OCI-LY7 (cell line): ENCODE results near the gene CAMK1G. TPM values are rescaled to one million over a fixed set of nuclear protein-coding genes. Genes with fewer than 3 reads are reported as not detected.

Experiments
- BruUV-seq: library from RNA; stranded (reverse); fragments of 400-500 nt; replicated peaks from 2 replicates; lab custom pipeline; 2021; lab: Mats Ljungman, UMichigan
- CTCF ChIA-PET: fragments of 300-600 bp; sonication (Branson Sonifier 250); formaldehyde crosslinking; loops from one replicate; lab custom pipeline; 2022; ENCODE audit warnings: antibody characterized with exemption; ENCODE audit not compliant: unreplicated experiment; lab: Charles Lee
- POLR2A ChIA-PET: fragments of 300-600 bp; sonication (Branson Sonifier 250); formaldehyde crosslinking; loops from one replicate; lab custom pipeline; 2022; ENCODE audit warnings: antibody characterized with exemption; lab: Charles Lee
- DNase-seq: peaks from one replicate; pipeline ENCODE4 v3.0.0-alpha.2; 2015; ENCODE audit warnings: low spot score
- H2AFZ ChIP-seq: fragments of 200-600 bp; sonication (generic), shearing (Covaris generic); 2 replicates; pipeline ENCODE4 v1.6.1; 2014; ENCODE audit warnings: mild to moderate bottlenecking, antibody characterized with exemption, low read length, moderate library complexity
- H3K27ac ChIP-seq: fragments of 200-600 bp; sonication (generic); 2 replicates; pipeline ENCODE4 v1.5.1; 2014; ENCODE audit warnings: mixed run types, low read depth, mild to moderate bottlenecking, moderate library complexity, low read length, inconsistent platforms; ENCODE audit not compliant: poor library complexity, severe bottlenecking
- H3K36me3 ChIP-seq: fragments of 200-600 bp; sonication (generic); 2 replicates; pipeline ENCODE4 v1.6.1; 2014; ENCODE audit warnings: mild to moderate bottlenecking, antibody characterized with exemption, low read length, moderate library complexity, mixed read lengths; ENCODE audit not compliant: insufficient read depth
- H3K4me1 ChIP-seq: fragments of 200-600 bp; sonication (generic); 2 replicates; pipeline ENCODE4 v1.5.1; 2014; ENCODE audit warnings: mild to moderate bottlenecking, low read length; ENCODE audit not compliant: insufficient read depth, poor library complexity, severe bottlenecking
- H3K4me2 ChIP-seq: fragments of 200-600 bp; sonication (generic); 2 replicates; pipeline ENCODE4 v1.6.1; 2014; ENCODE audit warnings: mild to moderate bottlenecking, low read length
- H3K4me3 ChIP-seq: fragments of 200-600 bp; sonication (generic); 2 replicates; pipeline ENCODE4 v1.5.1; 2014; ENCODE audit warnings: mild to moderate bottlenecking, low read depth, low read length; ENCODE audit not compliant: poor library complexity, severe bottlenecking
- H3K79me2 ChIP-seq: fragments of 200-600 bp; sonication (generic); 2 replicates; pipeline ENCODE4 v1.6.1; 2016; ENCODE audit warnings: low read depth, mild to moderate bottlenecking, low read length, moderate library complexity, mixed read lengths; ENCODE audit not compliant: insufficient read depth
- H3K9me2 ChIP-seq: fragments of 200-600 bp; sonication (generic); 2 replicates; pipeline ENCODE4 v1.6.1; 2016; ENCODE audit warnings: mild to moderate bottlenecking, low read length, mixed read lengths; ENCODE audit not compliant: insufficient read depth
- H3K9me3 ChIP-seq: fragments of 200-600 bp; sonication (generic); 2 replicates; pipeline ENCODE4 v1.6.1; 2014; ENCODE audit warnings: mild to moderate bottlenecking, mixed run types, low read length, mixed read lengths
- H4K20me1 ChIP-seq: fragments of 200-600 bp; sonication (generic); 2 replicates; pipeline ENCODE4 v1.6.1; 2014; ENCODE audit warnings: mild to moderate bottlenecking, antibody characterized with exemption, low read length, moderate library complexity, mixed read lengths; ENCODE audit not compliant: insufficient read depth
- EZH2phosphoT487 ChIP-seq: fragments of 200-600 bp; sonication (generic); IDR thresholded peaks from 2 replicates; pipeline ENCODE4 v1.6.1; 2018; ENCODE audit warnings: low read depth, borderline replicate concordance, mild to moderate bottlenecking, mixed run types, antibody characterized with exemption, low read length, moderate library complexity, mixed read lengths
- intact Hi-C: fragments of 100-400 bp; cut with micrococcal nuclease; formaldehyde crosslinking; loops from one replicate; pipeline ENCODE4 v1.10.0; 2022; ENCODE audit not compliant: unreplicated experiment
- total RNA-seq, 2 experiments: library from RNA; depleted of rRNA in 1 of 2; stranded (reverse); fragments of >200 nt in 1 of 2; shearing (Covaris generic) in 1 of 2; gene quantifications; 2 replicates each; pipeline ENCODE4 v1.2.3, GENCODE V29; 2014 to 2022
- TF ChIP-seq, protein P1 (sequence below): fragments of 200-600 bp; sonication (generic); conservative IDR thresholded peaks from 2 replicates; pipeline ENCODE4 v1.5.1; 2014; ENCODE audit warnings: mild to moderate bottlenecking, antibody characterized with exemption, low read length, moderate library complexity, mixed read lengths

Gene CAMK1G
- total RNA-seq, 2 experiments from 2014 or later = not detected

GRCh38 chr1:209648931-209649776, 65.6 kb downstream of the CAMK1G start:
- H4K20me1 ChIP-seq = no peaks in the 10 kb centered on the region
- no peak for DNase-seq
- H3K79me2 ChIP-seq = no peaks in the 10 kb centered on the region
- no peak overlapping the region for H3K4me3 ChIP-seq
- no peak overlapping the region for H3K4me2 ChIP-seq
- H2AFZ ChIP-seq = no peak overlapping the region
- H3K4me1 ChIP-seq = no peaks in the 10 kb centered on the region
- intact Hi-C loops = no loop called here
- no peaks in the 10 kb centered on the region for H3K36me3 ChIP-seq
- H3K27ac ChIP-seq = no peak overlapping the region
- no peaks in the 10 kb centered on the region for H3K9me2 ChIP-seq
- TF ChIP-seq EZH2phosphoT487 = no peak
- TF ChIP-seq, protein P1, sequence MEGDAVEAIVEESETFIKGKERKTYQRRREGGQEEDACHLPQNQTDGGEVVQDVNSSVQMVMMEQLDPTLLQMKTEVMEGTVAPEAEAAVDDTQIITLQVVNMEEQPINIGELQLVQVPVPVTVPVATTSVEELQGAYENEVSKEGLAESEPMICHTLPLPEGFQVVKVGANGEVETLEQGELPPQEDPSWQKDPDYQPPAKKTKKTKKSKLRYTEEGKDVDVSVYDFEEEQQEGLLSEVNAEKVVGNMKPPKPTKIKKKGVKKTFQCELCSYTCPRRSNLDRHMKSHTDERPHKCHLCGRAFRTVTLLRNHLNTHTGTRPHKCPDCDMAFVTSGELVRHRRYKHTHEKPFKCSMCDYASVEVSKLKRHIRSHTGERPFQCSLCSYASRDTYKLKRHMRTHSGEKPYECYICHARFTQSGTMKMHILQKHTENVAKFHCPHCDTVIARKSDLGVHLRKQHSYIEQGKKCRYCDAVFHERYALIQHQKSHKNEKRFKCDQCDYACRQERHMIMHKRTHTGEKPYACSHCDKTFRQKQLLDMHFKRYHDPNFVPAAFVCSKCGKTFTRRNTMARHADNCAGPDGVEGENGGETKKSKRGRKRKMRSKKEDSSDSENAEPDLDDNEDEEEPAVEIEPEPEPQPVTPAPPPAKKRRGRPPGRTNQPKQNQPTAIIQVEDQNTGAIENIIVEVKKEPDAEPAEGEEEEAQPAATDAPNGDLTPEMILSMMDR = no peak
- ChIA-PET CTCF (no interaction called here), POLR2A (interaction anchor here (0.7 kb wide), 2 partner anchors 55 to 79 kb away, joined by 3 read pairs; no protein-coding TSS in a partner anchor)
- no peaks in the 10 kb centered on the region for H3K9me3 ChIP-seq
- BruUV-seq = no TSS peak

- H3K4me2 ChIP-seq = no peak overlapping the region
Observed at GRCh38 chr1:209650454-209650853, 66.9 kb downstream of the CAMK1G start.

More at GRCh38 chr1:209650454-209650853, 66.9 kb downstream of the CAMK1G start:
- no peaks in the 10 kb centered on the region for H3K9me3 ChIP-seq
- ChIA-PET CTCF (no interaction called here), POLR2A (no interaction called here)
- intact Hi-C loops = no loop called here
- no peak for DNase-seq
- H3K27ac ChIP-seq = no peak overlapping the region
- H3K9me2 ChIP-seq = no peaks in the 10 kb centered on the region
- H3K36me3 ChIP-seq = no peaks in the 10 kb centered on the region
- no peak for TF ChIP-seq EZH2phosphoT487
- TF ChIP-seq, protein P1 = no peak
- no peaks in the 10 kb centered on the region for H3K4me1 ChIP-seq
- H3K79me2 ChIP-seq = no peaks in the 10 kb centered on the region
- no peaks in the 10 kb centered on the region for H4K20me1 ChIP-seq
- BruUV-seq = no TSS peak
- H2AFZ ChIP-seq = no peak overlapping the region
- H3K4me3 ChIP-seq = no peak overlapping the region
